NT2/D1 (cell line): ENCODE results near the gene HEATR5B.

ENCODE experiments used
- YY1 ChIP-seq: IDR thresholded peaks from 2 replicates; pipeline ENCODE4 v1.6.1; 2011; ENCODE audit not compliant: insufficient read length, insufficient read depth
- ZNF274 ChIP-seq: IDR thresholded peaks from 2 replicates; pipeline ENCODE4 v1.6.1; 2011; ENCODE audit warnings: mild to moderate bottlenecking, low read depth, low read length

DNA sequence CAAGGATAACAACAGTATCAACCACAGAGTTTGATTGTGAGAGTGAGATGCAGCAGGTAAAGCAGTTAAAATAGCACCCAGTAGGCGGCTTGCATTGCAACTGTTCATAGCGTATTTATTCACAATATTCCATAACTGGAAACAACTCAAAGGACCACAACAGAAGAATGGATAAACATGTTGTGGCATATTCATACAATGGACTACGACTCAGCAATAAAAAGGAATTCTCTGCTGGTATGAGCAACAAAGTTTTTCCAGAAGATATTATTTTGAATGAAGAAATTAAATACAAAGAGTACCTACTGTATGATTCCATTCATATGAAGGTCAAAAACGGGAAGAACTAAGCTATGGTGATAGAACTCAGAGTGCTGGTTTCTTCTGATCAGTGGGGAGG is 25.4 kb upstream of the HEATR5B start:
- TF ChIP-seq YY1 = no peak
- TF ChIP-seq ZNF274 = no peak
